ENCODE data around the gene SEPTIN10. TPM values are rescaled to one million over a fixed set of nuclear protein-coding genes. Genes with fewer than 3 reads are reported as not detected.

SEPTIN10 gene
- total RNA-seq, 1 donor from 2014 or later, result 90.8 TPM

DNA sequence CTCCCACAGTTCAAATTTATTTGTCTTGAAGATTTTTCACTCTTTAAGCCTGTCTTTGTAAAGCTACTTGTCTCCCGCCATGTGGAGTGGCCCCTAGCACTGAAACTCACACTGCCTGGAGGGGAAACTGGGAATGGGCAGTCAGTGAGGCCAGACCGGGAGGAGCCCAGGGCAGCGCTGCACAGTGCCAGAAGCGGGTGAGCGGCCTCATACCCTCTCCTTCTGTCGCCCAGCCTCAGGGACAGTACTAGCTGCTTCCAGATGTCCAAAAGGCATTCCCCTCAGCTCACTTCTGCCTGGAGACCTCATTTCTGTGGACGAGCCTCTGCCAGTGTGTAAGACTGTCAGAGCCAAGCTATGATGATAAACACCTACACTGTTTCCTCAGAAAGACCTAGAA, 79.9 kb downstream of the SEPTIN10 start:
- TF ChIP-seq EZH2 (IDR thresholded peaks at IDR 0.05; ENCODE audit: insufficient read depth, low read length), result no peak
- TF ChIP-seq, protein P1, sequence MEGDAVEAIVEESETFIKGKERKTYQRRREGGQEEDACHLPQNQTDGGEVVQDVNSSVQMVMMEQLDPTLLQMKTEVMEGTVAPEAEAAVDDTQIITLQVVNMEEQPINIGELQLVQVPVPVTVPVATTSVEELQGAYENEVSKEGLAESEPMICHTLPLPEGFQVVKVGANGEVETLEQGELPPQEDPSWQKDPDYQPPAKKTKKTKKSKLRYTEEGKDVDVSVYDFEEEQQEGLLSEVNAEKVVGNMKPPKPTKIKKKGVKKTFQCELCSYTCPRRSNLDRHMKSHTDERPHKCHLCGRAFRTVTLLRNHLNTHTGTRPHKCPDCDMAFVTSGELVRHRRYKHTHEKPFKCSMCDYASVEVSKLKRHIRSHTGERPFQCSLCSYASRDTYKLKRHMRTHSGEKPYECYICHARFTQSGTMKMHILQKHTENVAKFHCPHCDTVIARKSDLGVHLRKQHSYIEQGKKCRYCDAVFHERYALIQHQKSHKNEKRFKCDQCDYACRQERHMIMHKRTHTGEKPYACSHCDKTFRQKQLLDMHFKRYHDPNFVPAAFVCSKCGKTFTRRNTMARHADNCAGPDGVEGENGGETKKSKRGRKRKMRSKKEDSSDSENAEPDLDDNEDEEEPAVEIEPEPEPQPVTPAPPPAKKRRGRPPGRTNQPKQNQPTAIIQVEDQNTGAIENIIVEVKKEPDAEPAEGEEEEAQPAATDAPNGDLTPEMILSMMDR (IDR thresholded peaks at IDR 0.05; ENCODE audit: insufficient read depth, low read depth, low read length), result no peak
- Mint-ChIP-seq H3K9me3 (ENCODE audit: unreplicated experiment) (peaks cover 7% of the 10 kb centered on the region), H3K4me1 (ENCODE audit: low read depth, unreplicated experiment) (peaks cover 12% of the 10 kb centered on the region), H3K27ac (ENCODE audit: unreplicated experiment) (no peak overlapping the region), H3K4me3 (ENCODE audit: unreplicated experiment) (no peak overlapping the region), H3K36me3 (ENCODE audit: low read depth, unreplicated experiment) (peaks cover 10% of the 10 kb centered on the region), H3K27me3 (ENCODE audit: low read depth, unreplicated experiment) (peaks cover 42% of the 10 kb centered on the region)
- Histone ChIP-seq H3K4me1 (ENCODE audit: insufficient read depth, low read length) (no peaks in the 10 kb centered on the region), H3K4me3 (ENCODE audit: insufficient read depth, low read depth, low read length) (no peak overlapping the region), H3K27me3 (ENCODE audit: insufficient read depth, low read length) (peaks cover 11% of the 10 kb centered on the region), H3K9ac (ENCODE audit: low read length) (no peak overlapping the region), H3K27ac (ENCODE audit: low read depth, low read length) (no peak overlapping the region), H3K79me2 (ENCODE audit: insufficient read depth, low read length) (no peaks in the 10 kb centered on the region), H4K20me1 (ENCODE audit: insufficient read depth, low read length) (no peaks in the 10 kb centered on the region), H2AFZ (ENCODE audit: low read depth, low read length) (no peak overlapping the region), H3K4me2 (ENCODE audit: low read length) (no peak overlapping the region), H3K9me3 (ENCODE audit: insufficient read depth, low read depth, low read length) (no peaks in the 10 kb centered on the region), H3K36me3 (ENCODE audit: insufficient read depth, low read length) (no peaks in the 10 kb centered on the region)
- FAIRE-seq (no peak), DNase-seq (ENCODE audit: low read depth) (no peak)

DNA sequence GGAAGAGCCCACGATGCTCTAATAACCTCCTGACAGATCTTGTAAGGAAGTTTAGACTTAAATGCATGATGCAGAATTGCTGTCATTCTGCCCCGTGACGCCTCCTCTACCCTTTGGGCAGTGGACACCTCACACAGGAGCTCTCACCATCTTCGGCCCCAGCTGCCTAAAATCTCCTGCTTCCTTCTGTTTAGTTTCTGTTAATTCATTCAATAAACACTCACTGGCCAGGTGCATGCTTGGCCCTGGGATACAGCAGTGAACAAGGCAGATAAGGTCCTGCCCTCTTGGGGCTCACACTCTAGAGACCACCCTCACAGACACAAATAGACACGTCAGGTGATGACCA, 81.1 kb downstream of the SEPTIN10 start:
- no peaks in the 10 kb centered on the region for H3K79me2 ChIP-seq (ENCODE audit: insufficient read depth, low read length)
- Mint-ChIP-seq H3K4me1 (ENCODE audit: low read depth, unreplicated experiment) (peaks cover 10% of the 10 kb centered on the region), H3K27ac (ENCODE audit: unreplicated experiment) (no peak overlapping the region), H3K27me3 (ENCODE audit: low read depth, unreplicated experiment) (peaks cover 42% of the 10 kb centered on the region), H3K9me3 (ENCODE audit: unreplicated experiment) (peaks cover 7% of the 10 kb centered on the region), H3K36me3 (ENCODE audit: low read depth, unreplicated experiment) (peaks cover 10% of the 10 kb centered on the region), H3K4me3 (ENCODE audit: unreplicated experiment) (no peak overlapping the region)
- H3K4me3 ChIP-seq (ENCODE audit: insufficient read depth, low read depth, low read length), result no peak overlapping the region
- no peak overlapping the region for H2AFZ ChIP-seq (ENCODE audit: low read depth, low read length)
- no peaks in the 10 kb centered on the region for H4K20me1 ChIP-seq (ENCODE audit: insufficient read depth, low read length)
- no peak for TF ChIP-seq EZH2 (IDR thresholded peaks at IDR 0.05; ENCODE audit: insufficient read depth, low read length)
- TF ChIP-seq, protein P1 (IDR thresholded peaks at IDR 0.05; ENCODE audit: insufficient read depth, low read depth, low read length), result no peak
- H3K4me1 ChIP-seq (ENCODE audit: insufficient read depth, low read length), result no peaks in the 10 kb centered on the region
- FAIRE-seq, result no peak
- no peak for DNase-seq (ENCODE audit: low read depth)
- no peak overlapping the region for H3K4me2 ChIP-seq (ENCODE audit: low read length)
- no peak overlapping the region for H3K27ac ChIP-seq (ENCODE audit: low read depth, low read length)
- H3K9me3 ChIP-seq (ENCODE audit: insufficient read depth, low read depth, low read length), result no peaks in the 10 kb centered on the region
- no peak overlapping the region for H3K9ac ChIP-seq (ENCODE audit: low read length)
- no peaks in the 10 kb centered on the region for H3K36me3 ChIP-seq (ENCODE audit: insufficient read depth, low read length)
- H3K27me3 ChIP-seq (ENCODE audit: insufficient read depth, low read length), result peaks cover 11% of the 10 kb centered on the region

DNA sequence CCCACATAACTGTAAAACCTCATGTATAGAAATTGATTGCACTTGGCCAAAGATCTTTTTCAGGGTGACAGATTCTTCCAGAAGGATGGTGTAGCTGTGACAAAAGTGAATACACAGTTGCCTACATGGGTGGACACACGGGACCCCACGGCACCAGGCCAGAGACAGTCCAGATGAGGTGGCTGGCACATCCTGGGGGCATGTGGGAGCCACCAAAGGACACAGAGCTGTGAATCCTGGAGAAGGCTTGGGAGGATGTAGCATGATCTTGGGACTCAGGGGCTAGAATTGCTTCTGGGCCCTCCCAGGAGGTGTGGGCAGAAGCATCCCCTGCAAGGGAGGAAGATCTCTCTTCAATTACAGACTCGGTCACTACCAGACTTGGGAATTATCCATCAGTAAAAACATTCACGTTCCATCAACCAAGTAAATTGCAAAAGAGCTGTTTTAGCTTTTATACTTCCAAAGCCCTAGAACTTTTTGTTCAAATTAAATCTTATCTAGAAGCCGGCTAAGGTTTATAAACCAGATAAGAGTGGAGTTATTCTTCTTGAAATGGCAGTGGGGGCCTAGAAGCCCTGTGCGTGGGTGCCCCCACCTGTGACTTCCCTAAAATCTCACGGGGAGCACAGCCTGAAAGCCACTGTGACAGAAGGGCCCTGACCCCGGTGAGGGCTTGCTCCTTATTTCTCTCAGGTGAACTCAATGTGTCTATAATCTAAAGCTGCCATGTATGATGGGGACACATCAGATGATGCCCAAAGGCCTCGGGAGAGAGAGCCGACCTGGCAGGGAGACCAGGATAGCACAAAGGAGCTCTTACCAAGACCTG, 81.7 kb downstream of the SEPTIN10 start:
- Histone ChIP-seq H3K4me2 (ENCODE audit: low read length) (no peak overlapping the region), H3K9me3 (ENCODE audit: insufficient read depth, low read depth, low read length) (no peaks in the 10 kb centered on the region)
- no peak for DNase-seq (ENCODE audit: low read depth)

More for the DNA sequence above, 81.7 kb downstream of the SEPTIN10 start:
- no peaks in the 10 kb centered on the region for H4K20me1 ChIP-seq (ENCODE audit: insufficient read depth, low read length)
- Mint-ChIP-seq H3K4me3 (ENCODE audit: unreplicated experiment) (no peak overlapping the region), H3K4me1 (ENCODE audit: low read depth, unreplicated experiment) (peaks cover 11% of the 10 kb centered on the region), H3K36me3 (ENCODE audit: low read depth, unreplicated experiment) (peaks cover 8% of the 10 kb centered on the region), H3K27me3 (ENCODE audit: low read depth, unreplicated experiment) (peaks cover 42% of the 10 kb centered on the region), H3K9me3 (ENCODE audit: unreplicated experiment) (peaks cover 7% of the 10 kb centered on the region), H3K27ac (ENCODE audit: unreplicated experiment) (no peak overlapping the region)
- H3K4me1 ChIP-seq (ENCODE audit: insufficient read depth, low read length), result no peaks in the 10 kb centered on the region
- H2AFZ ChIP-seq (ENCODE audit: low read depth, low read length), result no peak overlapping the region
- no peak for FAIRE-seq
- no peaks in the 10 kb centered on the region for H3K79me2 ChIP-seq (ENCODE audit: insufficient read depth, low read length)
- H3K27me3 ChIP-seq (ENCODE audit: insufficient read depth, low read length), result peaks cover 11% of the 10 kb centered on the region
- no peak overlapping the region for H3K4me3 ChIP-seq (ENCODE audit: insufficient read depth, low read depth, low read length)
- TF ChIP-seq, protein P1 (IDR thresholded peaks at IDR 0.05; ENCODE audit: insufficient read depth, low read depth, low read length), result no peak
- TF ChIP-seq EZH2 (IDR thresholded peaks at IDR 0.05; ENCODE audit: insufficient read depth, low read length), result no peak
- H3K9ac ChIP-seq (ENCODE audit: low read length), result no peak overlapping the region
- no peak overlapping the region for H3K27ac ChIP-seq (ENCODE audit: low read depth, low read length)
- H3K36me3 ChIP-seq (ENCODE audit: insufficient read depth, low read length), result no peaks in the 10 kb centered on the region

All from astrocyte (in vitro differentiated cells and primary cell).